Measurements from ENCODE around the gene LSM7. TPM values are rescaled to one million over a fixed set of nuclear protein-coding genes. Genes with fewer than 3 reads are reported as not detected.
A peak's percentile ranks its signal among the peaks of the same experiment; 100 is the strongest.

Gene LSM7
- total and polyA plus RNA-seq, 2 of the 13 experiments (the other 11 are each of a cell fraction or from before 2014, with no cell fraction given) = 140 to 205 TPM

DNA sequence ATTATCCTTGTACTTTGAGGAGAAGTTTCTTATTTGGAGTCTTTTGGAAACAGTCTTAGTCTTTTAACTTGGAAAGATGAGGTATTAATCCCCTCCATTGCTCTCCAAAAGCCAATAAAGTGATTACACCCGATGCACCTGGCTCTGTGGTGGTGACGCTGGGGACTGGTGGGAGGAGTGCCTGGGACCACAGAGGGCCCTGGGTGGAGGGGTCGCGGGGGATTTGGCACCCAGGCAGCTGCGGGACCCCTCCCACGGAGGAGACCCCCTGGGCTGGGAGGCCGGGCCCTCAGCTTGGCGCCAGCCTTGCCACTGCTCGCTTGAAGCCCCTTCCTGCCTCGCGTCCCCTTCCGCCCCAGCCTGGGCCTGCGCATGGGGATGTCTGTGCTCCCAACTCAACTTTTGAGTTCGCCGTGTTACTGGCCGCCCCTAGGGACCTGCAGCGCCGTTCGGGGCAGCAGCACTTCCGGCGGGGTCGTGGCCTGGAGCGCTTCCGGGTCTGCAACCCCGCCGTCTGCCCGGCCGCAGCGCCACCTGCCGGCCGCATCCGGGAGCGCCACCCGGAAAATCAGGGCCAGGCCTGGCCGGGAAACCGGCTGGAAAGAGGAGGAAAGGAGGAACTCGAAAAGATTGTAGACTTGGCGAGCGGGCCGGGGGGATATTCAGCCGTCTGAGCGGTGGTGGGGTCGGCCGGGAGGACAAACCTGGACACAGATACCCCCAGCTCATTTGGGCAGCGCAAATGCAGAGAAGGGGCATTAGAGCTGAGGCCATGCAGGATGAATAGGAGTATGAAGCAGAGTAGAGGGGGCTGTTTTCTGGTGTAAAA is 54.8 kb downstream of the LSM7 start (continued):
- TF ChIP-seq ZBTB21 (CRISPR knock-in tag; IDR thresholded peaks at IDR 0.05) = no peak
- TF ChIP-seq ZNF841 (CRISPR knock-in tag; IDR thresholded peaks at IDR 0.05; ENCODE audit: borderline replicate concordance) = 0 out of 2 replicates have a peak, but pooled peaks have one; percentile 16
- no peak for TF ChIP-seq ZNF761 (CRISPR knock-in tag; conservative IDR thresholded peaks at IDR 0.05)
- no peak for TF ChIP-seq WIZ (CRISPR knock-in tag; IDR thresholded peaks at IDR 0.05)
- TF ChIP-seq, protein P1, sequence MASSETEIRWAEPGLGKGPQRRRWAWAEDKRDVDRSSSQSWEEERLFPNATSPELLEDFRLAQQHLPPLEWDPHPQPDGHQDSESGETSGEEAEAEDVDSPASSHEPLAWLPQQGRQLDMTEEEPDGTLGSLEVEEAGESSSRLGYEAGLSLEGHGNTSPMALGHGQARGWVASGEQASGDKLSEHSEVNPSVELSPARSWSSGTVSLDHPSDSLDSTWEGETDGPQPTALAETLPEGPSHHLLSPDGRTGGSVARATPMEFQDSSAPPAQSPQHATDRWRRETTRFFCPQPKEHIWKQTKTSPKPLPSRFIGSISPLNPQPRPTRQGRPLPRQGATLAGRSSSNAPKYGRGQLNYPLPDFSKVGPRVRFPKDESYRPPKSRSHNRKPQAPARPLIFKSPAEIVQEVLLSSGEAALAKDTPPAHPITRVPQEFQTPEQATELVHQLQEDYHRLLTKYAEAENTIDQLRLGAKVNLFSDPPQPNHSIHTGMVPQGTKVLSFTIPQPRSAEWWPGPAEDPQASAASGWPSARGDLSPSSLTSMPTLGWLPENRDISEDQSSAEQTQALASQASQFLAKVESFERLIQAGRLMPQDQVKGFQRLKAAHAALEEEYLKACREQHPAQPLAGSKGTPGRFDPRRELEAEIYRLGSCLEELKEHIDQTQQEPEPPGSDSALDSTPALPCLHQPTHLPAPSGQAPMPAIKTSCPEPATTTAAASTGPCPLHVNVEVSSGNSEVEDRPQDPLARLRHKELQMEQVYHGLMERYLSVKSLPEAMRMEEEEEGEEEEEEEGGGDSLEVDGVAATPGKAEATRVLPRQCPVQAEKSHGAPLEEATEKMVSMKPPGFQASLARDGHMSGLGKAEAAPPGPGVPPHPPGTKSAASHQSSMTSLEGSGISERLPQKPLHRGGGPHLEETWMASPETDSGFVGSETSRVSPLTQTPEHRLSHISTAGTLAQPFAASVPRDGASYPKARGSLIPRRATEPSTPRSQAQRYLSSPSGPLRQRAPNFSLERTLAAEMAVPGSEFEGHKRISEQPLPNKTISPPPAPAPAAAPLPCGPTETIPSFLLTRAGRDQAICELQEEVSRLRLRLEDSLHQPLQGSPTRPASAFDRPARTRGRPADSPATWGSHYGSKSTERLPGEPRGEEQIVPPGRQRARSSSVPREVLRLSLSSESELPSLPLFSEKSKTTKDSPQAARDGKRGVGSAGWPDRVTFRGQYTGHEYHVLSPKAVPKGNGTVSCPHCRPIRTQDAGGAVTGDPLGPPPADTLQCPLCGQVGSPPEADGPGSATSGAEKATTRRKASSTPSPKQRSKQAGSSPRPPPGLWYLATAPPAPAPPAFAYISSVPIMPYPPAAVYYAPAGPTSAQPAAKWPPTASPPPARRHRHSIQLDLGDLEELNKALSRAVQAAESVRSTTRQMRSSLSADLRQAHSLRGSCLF (CRISPR knock-in tag; IDR thresholded peaks at IDR 0.05; ENCODE audit: borderline replicate concordance) = no peak
- TF ChIP-seq ZNF577 (CRISPR knock-in tag; IDR thresholded peaks at IDR 0.05; ENCODE audit: borderline replicate concordance, low read depth) = no peak
- TF ChIP-seq PITX1 (CRISPR knock-in tag; IDR thresholded peaks at IDR 0.05) = 0 out of 2 replicates have a peak, but pooled peaks have one; percentile 11
- TF ChIP-seq ONECUT2 (CRISPR knock-in tag; IDR thresholded peaks at IDR 0.05) = no peak
- no peak for TF ChIP-seq NBN (conservative IDR thresholded peaks at IDR 0.05)
- no peak for TF ChIP-seq ZNF740 (CRISPR knock-in tag; IDR thresholded peaks at IDR 0.05)
- no peak for TF ChIP-seq ZNF383 (CRISPR knock-in tag; IDR thresholded peaks at IDR 0.05; ENCODE audit: borderline replicate concordance)
- TF ChIP-seq ZNF451 (CRISPR knock-in tag; IDR thresholded peaks at IDR 0.05) = no peak
- TF ChIP-seq AKAP8 (CRISPR knock-in tag; IDR thresholded peaks at IDR 0.05) = peak; percentile 100
- TF ChIP-seq TCF7 (IDR thresholded peaks at IDR 0.05; ENCODE audit: low read depth) = no peak
- TF ChIP-seq CCAR2 (optimal IDR thresholded peaks at IDR 0.05; ENCODE audit: low read depth, low read length) = no peak
- TF ChIP-seq ZSCAN5A (CRISPR knock-in tag; IDR thresholded peaks at IDR 0.05; ENCODE audit: borderline replicate concordance) = no peak
- no peak for TF ChIP-seq ZSCAN12 (CRISPR knock-in tag; IDR thresholded peaks at IDR 0.05)
- TF ChIP-seq DZIP1 (CRISPR knock-in tag; IDR thresholded peaks at IDR 0.05) = no peak
- TF ChIP-seq HNF4G (IDR thresholded peaks at IDR 0.05; ENCODE audit: borderline replicate concordance, low read depth, low read length) = no peak
- no peak for TF ChIP-seq HNF4G (CRISPR knock-in tag; IDR thresholded peaks at IDR 0.05; ENCODE audit: borderline replicate concordance, low read depth)
- TF ChIP-seq ZNF563 (CRISPR knock-in tag; IDR thresholded peaks at IDR 0.05) = peak; percentile 84; the same call in 1 of the 2 replicates

All from HepG2 (cell line).